COR-L47 (cell line): Measurements from ENCODE around the gene NANOS1.
"Not testable (repeated sequence)": the region's sequence is repeated elsewhere in the genome, so short reads cannot be mapped to it uniquely, and the experiment has no call there.

Experiments used
- DNase-seq: peaks from one replicate; lab custom pipeline; 2025; lab: John Stamatoyannopoulos, UW

NANOS1 gene

GRCh38 chr10:119020627-119020946, 8.9 kb upstream of the NANOS1 start:
- no peak for DNase-seq

- DNase-seq: no peak
Observed at GRCh38 chr10:119022846-119023552, 6.5 kb upstream of the NANOS1 start.

GRCh38 chr10:119023553-119023868, 6.0 kb upstream of the NANOS1 start:
- DNase-seq: no peak

GRCh38 chr10:119024882-119025281, 4.6 kb upstream of the NANOS1 start:
- no peak for DNase-seq

- DNase-seq: no peak
Observed at GRCh38 chr10:119025336-119025735, 4.2 kb upstream of the NANOS1 start.

GRCh38 chr10:119025776-119026175, 3.7 kb upstream of the NANOS1 start:
- no peak for DNase-seq

GRCh38 chr10:119026301-119027110, 3.0 kb upstream of the NANOS1 start:
- DNase-seq: no peak

GRCh38 chr10:119028445-119028899, 1.0 kb upstream of the NANOS1 start:
- DNase-seq: not testable (repeated sequence)

- peak; percentile 75 for DNase-seq
Observed at GRCh38 chr10:119028900-119029612, 458 bp upstream of the NANOS1 start.

- peak; percentile 20 for DNase-seq
Observed at GRCh38 chr10:119030421-119031250, 1.1 kb downstream of the NANOS1 start.

- no peak for DNase-seq
Observed at GRCh38 chr10:119031496-119032059, 2.1 kb downstream of the NANOS1 start.

GRCh38 chr10:119039161-119039560, 9.6 kb downstream of the NANOS1 start:
- DNase-seq: no peak

- no peak for DNase-seq
Observed at GRCh38 chr10:119041326-119041725, 11.8 kb downstream of the NANOS1 start.

GRCh38 chr10:119042169-119042568, 12.7 kb downstream of the NANOS1 start:
- DNase-seq: no peak

GRCh38 chr10:119045561-119045960, 16.0 kb downstream of the NANOS1 start:
- DNase-seq: no peak

- no peak for DNase-seq
Observed at GRCh38 chr10:119049361-119049760, 19.8 kb downstream of the NANOS1 start.

GRCh38 chr10:119049777-119050176, 20.3 kb downstream of the NANOS1 start:
- DNase-seq: no peak

- DNase-seq: no peak
Observed at GRCh38 chr10:119051775-119052174, 22.3 kb downstream of the NANOS1 start.

- DNase-seq: no peak
Observed at GRCh38 chr10:119055472-119055871, 26.0 kb downstream of the NANOS1 start.

GRCh38 chr10:119058010-119058409, 28.5 kb downstream of the NANOS1 start:
- DNase-seq: no peak

- DNase-seq: no peak
Observed at GRCh38 chr10:119059557-119059956, 30.0 kb downstream of the NANOS1 start.

GRCh38 chr10:119060107-119060506, 30.6 kb downstream of the NANOS1 start:
- no peak for DNase-seq
